ENCODE measurements around the gene SRRD.

GRCh38 chr22:26452236-26453016, 31.3 kb upstream of the SRRD start:
- TF ChIP-seq, protein P1, sequence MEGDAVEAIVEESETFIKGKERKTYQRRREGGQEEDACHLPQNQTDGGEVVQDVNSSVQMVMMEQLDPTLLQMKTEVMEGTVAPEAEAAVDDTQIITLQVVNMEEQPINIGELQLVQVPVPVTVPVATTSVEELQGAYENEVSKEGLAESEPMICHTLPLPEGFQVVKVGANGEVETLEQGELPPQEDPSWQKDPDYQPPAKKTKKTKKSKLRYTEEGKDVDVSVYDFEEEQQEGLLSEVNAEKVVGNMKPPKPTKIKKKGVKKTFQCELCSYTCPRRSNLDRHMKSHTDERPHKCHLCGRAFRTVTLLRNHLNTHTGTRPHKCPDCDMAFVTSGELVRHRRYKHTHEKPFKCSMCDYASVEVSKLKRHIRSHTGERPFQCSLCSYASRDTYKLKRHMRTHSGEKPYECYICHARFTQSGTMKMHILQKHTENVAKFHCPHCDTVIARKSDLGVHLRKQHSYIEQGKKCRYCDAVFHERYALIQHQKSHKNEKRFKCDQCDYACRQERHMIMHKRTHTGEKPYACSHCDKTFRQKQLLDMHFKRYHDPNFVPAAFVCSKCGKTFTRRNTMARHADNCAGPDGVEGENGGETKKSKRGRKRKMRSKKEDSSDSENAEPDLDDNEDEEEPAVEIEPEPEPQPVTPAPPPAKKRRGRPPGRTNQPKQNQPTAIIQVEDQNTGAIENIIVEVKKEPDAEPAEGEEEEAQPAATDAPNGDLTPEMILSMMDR (IDR thresholded peaks at IDR 0.05; ENCODE audit: low read depth, low read length): no peak
- TF ChIP-seq EZH2phosphoT487 (IDR thresholded peaks at IDR 0.05; ENCODE audit: low read depth): no peak
